Trophoblast cell (in vitro differentiated cells and primary cell): Measurements from ENCODE around the gene GCH1.
"Not testable (repeated sequence)": the region's sequence is repeated elsewhere in the genome, so short reads cannot be mapped to it uniquely, and the experiment has no call there.

Source experiments
- DNase-seq, 2 donors: peaks; one replicate each; pipeline ENCODE4 v3.0.0-alpha.2; 2016
- H2AFZ ChIP-seq: 2 replicates; pipeline ENCODE4 v1.6.1; 2013; ENCODE audit warnings: low read length, moderate library complexity, mild to moderate bottlenecking; ENCODE audit not compliant: insufficient read depth, poor library complexity
- H2AK5ac ChIP-seq: 2 replicates; pipeline ENCODE4 v1.6.1; 2013; ENCODE audit warnings: mild to moderate bottlenecking, low read length
- H2BK120ac ChIP-seq: 2 replicates; pipeline ENCODE4 v1.6.1; 2013; ENCODE audit warnings: low read length, mild to moderate bottlenecking, moderate library complexity; ENCODE audit not compliant: insufficient read depth, poor library complexity
- H2BK12ac ChIP-seq: 2 replicates; pipeline ENCODE4 v1.6.1; 2013; ENCODE audit warnings: mild to moderate bottlenecking, low read length, moderate library complexity
- H2BK5ac ChIP-seq: 2 replicates; pipeline ENCODE4 v1.6.1; 2013; ENCODE audit warnings: low read length, low read depth, moderate library complexity, mild to moderate bottlenecking; ENCODE audit not compliant: poor library complexity
- H3K14ac ChIP-seq: 2 replicates; pipeline ENCODE4 v1.6.1; 2013; ENCODE audit warnings: mild to moderate bottlenecking, low read length
- H3K18ac ChIP-seq: 2 replicates; pipeline ENCODE4 v1.6.1; 2013; ENCODE audit warnings: mild to moderate bottlenecking, low read length
- H3K23ac ChIP-seq: 2 replicates; pipeline ENCODE4 v1.6.1; 2013; ENCODE audit warnings: low read length
- H3K27ac ChIP-seq: 2 replicates; pipeline ENCODE4 v1.5.1; 2013; ENCODE audit warnings: low read depth, mild to moderate bottlenecking, inconsistent platforms, low read length, moderate library complexity
- H3K27me3 ChIP-seq: 2 replicates; pipeline ENCODE4 v1.6.1; 2013; ENCODE audit warnings: inconsistent platforms, mild to moderate bottlenecking, low read length, moderate library complexity; ENCODE audit not compliant: insufficient read depth
- H3K36me3 ChIP-seq, 2 experiments: 1 replicate in 1 of 2; 2 replicates in 1 of 2; pipeline ENCODE4 v1.6.1; 2013; ENCODE audit warnings: low read length in 2 of 2, mild to moderate bottlenecking in 2 of 2, moderate library complexity in 1 of 2; ENCODE audit not compliant: insufficient read depth in 2 of 2, control insufficient read depth in 1 of 2
- H3K4ac ChIP-seq: 2 replicates; pipeline ENCODE4 v1.6.1; 2013; ENCODE audit warnings: low read depth, mild to moderate bottlenecking, low read length, moderate library complexity
- H3K4me1 ChIP-seq, 2 experiments: 1 replicate in 1 of 2; 2 replicates in 1 of 2; pipeline ENCODE4 v1.6.1; 2013; ENCODE audit warnings: low read length in 2 of 2, mild to moderate bottlenecking in 2 of 2, moderate library complexity in 1 of 2; ENCODE audit not compliant: insufficient read depth in 2 of 2, control insufficient read depth in 1 of 2
- H3K4me2 ChIP-seq: 2 replicates; pipeline ENCODE4 v1.6.1; 2013; ENCODE audit warnings: inconsistent platforms, mild to moderate bottlenecking, low read length, moderate library complexity
- H3K4me3 ChIP-seq: 2 replicates; pipeline ENCODE4 v1.5.1; 2013; ENCODE audit warnings: mild to moderate bottlenecking, low read depth, low read length, inconsistent platforms
- H3K79me1 ChIP-seq: one replicate; pipeline ENCODE4 v1.6.1; 2013; ENCODE audit warnings: low read length
- H3K79me2 ChIP-seq: 2 replicates; pipeline ENCODE4 v1.6.1; 2013; ENCODE audit warnings: low read length, mild to moderate bottlenecking; ENCODE audit not compliant: control insufficient read depth, insufficient read depth, poor library complexity
- H3K9ac ChIP-seq: 2 replicates; pipeline ENCODE4 v1.6.1; 2013; ENCODE audit warnings: mild to moderate bottlenecking, low read length
- H3K9me3 ChIP-seq: 2 replicates; pipeline ENCODE4 v1.6.1; 2013; ENCODE audit warnings: low read depth, mild to moderate bottlenecking, control low read depth, inconsistent platforms, low read length; ENCODE audit not compliant: insufficient read depth
- H4K12ac ChIP-seq: 2 replicates; pipeline ENCODE4 v1.6.1; 2013; ENCODE audit warnings: low read depth, mild to moderate bottlenecking, low read length, moderate library complexity
- H4K8ac ChIP-seq: 2 replicates; pipeline ENCODE4 v1.6.1; 2013; ENCODE audit warnings: low read depth, mild to moderate bottlenecking, low read length, moderate library complexity
- H4K91ac ChIP-seq: one replicate; pipeline ENCODE4 v1.6.1; 2013; ENCODE audit warnings: low read depth, mild to moderate bottlenecking, low read length, moderate library complexity
- WGBS: extraction: QIAGEN DNeasy Blood & Tissue Kit; methylation state at CpG from one replicate; pipeline ENCODE4 v1.1.7; 2013; ENCODE audit warnings: missing lambda C conversion rate; ENCODE audit not compliant: insufficient read length, insufficient coverage; ENCODE audit errors: extremely low coverage; 5-methylcytosine and 5-hydroxymethylcytosine counted together

Gene GCH1

GRCh38 chr14:54901380-54902142 lies 1.1 kb downstream of the GCH1 start:
- Histone ChIP-seq H3K27me3 (peaks cover 6% of the 10 kb centered on the region), H2AK5ac (no peak overlapping the region), H3K36me3 (no peaks in the 10 kb centered on the region), H3K4me2 (peak overlapping the region; percentile 82), H3K9me3 (no peaks in the 10 kb centered on the region), H3K79me1 (peaks cover 7% of the 10 kb centered on the region), H2BK5ac (no peak overlapping the region), H3K4me1 (peaks cover 4 to 5% of the 10 kb centered on the region in 2 experiments), H3K18ac (peak overlapping the region; percentile 69), H2AFZ (peak overlapping the region; percentile 90), H3K79me2 (peaks cover 4% of the 10 kb centered on the region), H2BK120ac (peak overlapping the region; percentile 30), H3K27ac (no peak overlapping the region), H3K14ac (no peak overlapping the region), H3K4ac (no peak overlapping the region), H4K91ac (no peak overlapping the region), H3K23ac (no peak overlapping the region), H4K8ac (peak overlapping the region; percentile 79), H3K4me3 (peak overlapping the region; percentile 79), H2BK12ac (no peak overlapping the region), H3K9ac (peak overlapping the region; percentile 1), H4K12ac (peak overlapping the region; percentile 40)
- no CpG with 5 or more reads among the region's 42 CpGs for WGBS
- no peak for DNase-seq

- H2AK5ac ChIP-seq: no peak overlapping the region
- H3K27me3 ChIP-seq: peaks cover 6% of the 10 kb centered on the region
- H3K4me1 ChIP-seq: peaks cover 4 to 5% of the 10 kb centered on the region in 2 experiments
- no CpG with 5 or more reads among the region's 5 CpGs for WGBS
- H4K12ac ChIP-seq: no peak overlapping the region
- no peak overlapping the region for H2BK120ac ChIP-seq
- no peak overlapping the region for H3K9ac ChIP-seq
- no peak overlapping the region for H4K8ac ChIP-seq
- no peak for DNase-seq
- peaks cover 4% of the 10 kb centered on the region for H3K79me2 ChIP-seq
- H3K79me1 ChIP-seq: peaks cover 7% of the 10 kb centered on the region
- H3K14ac ChIP-seq: no peak overlapping the region
- H3K4me2 ChIP-seq: no peak overlapping the region
- no peak overlapping the region for H3K23ac ChIP-seq
- H4K91ac ChIP-seq: no peak overlapping the region
- no peaks in the 10 kb centered on the region for H3K36me3 ChIP-seq
- H2BK12ac ChIP-seq: no peak overlapping the region
- H3K27ac ChIP-seq: no peak overlapping the region
- H2AFZ ChIP-seq: no peak overlapping the region
- no peak overlapping the region for H3K18ac ChIP-seq
- H2BK5ac ChIP-seq: no peak overlapping the region
- no peaks in the 10 kb centered on the region for H3K9me3 ChIP-seq
- H3K4me3 ChIP-seq: no peak overlapping the region
- H3K4ac ChIP-seq: no peak overlapping the region
Measured at GRCh38 chr14:54899573-54899972, 3.1 kb downstream of the GCH1 start.

DNA sequence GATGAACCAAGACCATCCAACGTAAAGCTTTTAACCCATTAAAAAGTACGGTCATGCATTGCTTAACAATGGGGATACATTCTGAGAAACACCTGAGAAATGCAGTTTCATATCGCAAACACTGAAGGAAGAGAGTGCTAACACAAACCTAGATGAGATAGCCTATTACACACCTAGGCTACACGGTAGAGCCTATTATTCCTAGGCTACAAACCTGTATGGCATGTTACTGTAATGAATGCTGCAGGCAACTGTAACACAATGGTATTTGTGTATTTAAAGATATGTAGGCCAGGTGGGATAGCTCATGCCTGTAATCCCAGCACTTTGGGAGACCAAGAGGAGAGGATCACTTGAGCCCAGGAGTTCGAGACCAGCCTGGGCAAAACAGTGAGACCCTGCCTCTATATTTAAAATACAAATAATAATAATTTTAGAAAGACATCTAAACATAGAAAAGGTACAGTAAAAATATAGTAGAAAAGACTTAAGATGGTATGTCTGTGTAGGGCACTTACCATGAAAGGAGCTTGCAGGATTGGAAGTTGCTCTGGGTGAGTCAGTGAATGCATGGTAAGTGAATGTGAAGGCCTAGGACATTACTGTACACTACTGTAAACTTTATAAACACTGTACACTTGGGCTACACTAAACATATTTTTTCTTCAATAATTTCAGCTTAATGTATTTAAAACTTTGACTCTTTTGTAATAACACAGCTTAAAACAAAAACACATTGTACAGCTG lies 4.6 kb downstream of the GCH1 start:
- H2AK5ac ChIP-seq, H4K12ac ChIP-seq, H3K4me2 ChIP-seq, H3K4ac ChIP-seq, H3K27me3 ChIP-seq, H4K8ac ChIP-seq, H4K91ac ChIP-seq, H2BK5ac ChIP-seq, H3K9ac ChIP-seq, H2AFZ ChIP-seq, H3K27ac ChIP-seq, H3K36me3 ChIP-seq, H3K23ac ChIP-seq, H3K4me3 ChIP-seq, H3K4me1 ChIP-seq, H3K18ac ChIP-seq, H3K9me3 ChIP-seq, H3K14ac ChIP-seq, H3K79me2 ChIP-seq, H2BK12ac ChIP-seq, H2BK120ac ChIP-seq, H3K79me1 ChIP-seq: not testable (repeated sequence)
- DNase-seq: peak; percentile 73 to 88
- no CpG with 5 or more reads among the region's 5 CpGs for WGBS

GRCh38 chr14:54895683-54896082 lies 6.9 kb downstream of the GCH1 start:
- Histone ChIP-seq H4K91ac (no peak overlapping the region), H3K4me1 (no peaks in the 10 kb centered on the region), H2AFZ (no peak overlapping the region), H2BK5ac (no peak overlapping the region), H3K79me2 (no peaks in the 10 kb centered on the region), H2BK12ac (no peak overlapping the region), H3K4me3 (no peak overlapping the region), H3K23ac (no peak overlapping the region), H2BK120ac (no peak overlapping the region), H3K9ac (no peak overlapping the region), H4K8ac (no peak overlapping the region), H3K14ac (no peak overlapping the region), H3K79me1 (no peaks in the 10 kb centered on the region), H3K27ac (no peak overlapping the region), H3K18ac (no peak overlapping the region), H3K27me3 (no peaks in the 10 kb centered on the region), H3K4ac (no peak overlapping the region), H3K36me3 (no peaks in the 10 kb centered on the region), H2AK5ac (no peak overlapping the region), H3K4me2 (no peak overlapping the region), H3K9me3 (no peaks in the 10 kb centered on the region), H4K12ac (no peak overlapping the region)
- DNase-seq: no peak
- WGBS: no CpG with 5 or more reads among the region's 4 CpGs
